Measurements from ENCODE around the gene GFY. TPM values are rescaled to one million over a fixed set of nuclear protein-coding genes. Genes with fewer than 3 reads are reported as not detected.

GFY gene
- total and polyA plus RNA-seq, 2 experiments from 2014 or later: 1.2 TPM; not detected in 1

DNA sequence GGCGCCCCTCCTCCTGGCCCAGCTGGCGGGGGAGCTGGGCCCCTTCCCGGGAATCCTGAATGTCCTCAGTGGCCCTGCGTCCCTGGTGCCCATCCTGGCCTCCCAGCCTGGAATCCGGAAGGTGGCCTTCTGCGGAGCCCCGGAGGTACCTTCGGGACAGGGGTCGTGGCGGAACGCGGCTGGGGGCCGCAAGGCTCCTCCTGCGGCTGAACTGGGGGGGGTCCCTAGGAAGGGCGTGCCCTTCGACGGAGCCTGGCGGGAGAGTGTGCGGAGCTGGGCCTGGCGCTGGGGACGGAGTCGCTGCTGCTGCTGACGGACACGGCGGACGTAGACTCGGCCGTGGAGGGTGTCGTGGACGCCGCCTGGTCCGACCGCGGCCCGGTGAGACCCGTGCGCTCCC lies 36.5 kb downstream of the GFY start (continued):
- TF ChIP-seq, protein P1, sequence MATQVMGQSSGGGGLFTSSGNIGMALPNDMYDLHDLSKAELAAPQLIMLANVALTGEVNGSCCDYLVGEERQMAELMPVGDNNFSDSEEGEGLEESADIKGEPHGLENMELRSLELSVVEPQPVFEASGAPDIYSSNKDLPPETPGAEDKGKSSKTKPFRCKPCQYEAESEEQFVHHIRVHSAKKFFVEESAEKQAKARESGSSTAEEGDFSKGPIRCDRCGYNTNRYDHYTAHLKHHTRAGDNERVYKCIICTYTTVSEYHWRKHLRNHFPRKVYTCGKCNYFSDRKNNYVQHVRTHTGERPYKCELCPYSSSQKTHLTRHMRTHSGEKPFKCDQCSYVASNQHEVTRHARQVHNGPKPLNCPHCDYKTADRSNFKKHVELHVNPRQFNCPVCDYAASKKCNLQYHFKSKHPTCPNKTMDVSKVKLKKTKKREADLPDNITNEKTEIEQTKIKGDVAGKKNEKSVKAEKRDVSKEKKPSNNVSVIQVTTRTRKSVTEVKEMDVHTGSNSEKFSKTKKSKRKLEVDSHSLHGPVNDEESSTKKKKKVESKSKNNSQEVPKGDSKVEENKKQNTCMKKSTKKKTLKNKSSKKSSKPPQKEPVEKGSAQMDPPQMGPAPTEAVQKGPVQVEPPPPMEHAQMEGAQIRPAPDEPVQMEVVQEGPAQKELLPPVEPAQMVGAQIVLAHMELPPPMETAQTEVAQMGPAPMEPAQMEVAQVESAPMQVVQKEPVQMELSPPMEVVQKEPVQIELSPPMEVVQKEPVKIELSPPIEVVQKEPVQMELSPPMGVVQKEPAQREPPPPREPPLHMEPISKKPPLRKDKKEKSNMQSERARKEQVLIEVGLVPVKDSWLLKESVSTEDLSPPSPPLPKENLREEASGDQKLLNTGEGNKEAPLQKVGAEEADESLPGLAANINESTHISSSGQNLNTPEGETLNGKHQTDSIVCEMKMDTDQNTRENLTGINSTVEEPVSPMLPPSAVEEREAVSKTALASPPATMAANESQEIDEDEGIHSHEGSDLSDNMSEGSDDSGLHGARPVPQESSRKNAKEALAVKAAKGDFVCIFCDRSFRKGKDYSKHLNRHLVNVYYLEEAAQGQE (IDR thresholded peaks at IDR 0.05; ENCODE audit: unreplicated experiment): no peak
- no peak for TF ChIP-seq POLR2AphosphoS5 (IDR thresholded peaks at IDR 0.05; ENCODE audit: low read depth)

DNA sequence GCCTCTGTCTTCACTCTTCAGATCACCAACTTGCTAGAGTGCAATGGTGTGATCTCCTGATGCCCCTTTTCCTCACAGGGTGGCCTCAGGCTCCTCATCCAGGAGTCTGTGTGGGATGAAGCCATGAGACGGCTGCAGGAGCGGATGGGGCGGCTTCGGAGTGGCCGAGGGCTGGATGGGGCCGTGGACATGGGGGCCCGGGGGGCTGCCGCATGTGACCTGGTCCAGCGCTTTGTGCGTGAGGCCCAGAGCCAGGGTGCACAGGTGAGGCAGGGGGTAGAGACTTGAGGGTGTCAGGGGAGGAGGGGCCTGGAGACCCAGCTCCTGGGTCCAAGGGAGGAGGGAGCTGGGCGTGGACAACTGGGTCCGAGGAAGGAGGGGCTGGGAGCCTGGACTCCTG lies 37.3 kb downstream of the GFY start:
- DNase-seq (ENCODE audit: low spot score): no peak
- no peak for TF ChIP-seq CREB1 (CRISPR knock-in tag; IDR thresholded peaks at IDR 0.05; ENCODE audit: low read depth)
- no peak for TF ChIP-seq EZH2 (IDR thresholded peaks at IDR 0.05; ENCODE audit: low read depth, unreplicated experiment)
- no peak for TF ChIP-seq NANOG (IDR thresholded peaks at IDR 0.05; ENCODE audit: borderline replicate concordance)
- TF ChIP-seq ZNF331 (CRISPR knock-in tag; IDR thresholded peaks at IDR 0.05; ENCODE audit: low read depth): no peak
- TF ChIP-seq, protein P2, sequence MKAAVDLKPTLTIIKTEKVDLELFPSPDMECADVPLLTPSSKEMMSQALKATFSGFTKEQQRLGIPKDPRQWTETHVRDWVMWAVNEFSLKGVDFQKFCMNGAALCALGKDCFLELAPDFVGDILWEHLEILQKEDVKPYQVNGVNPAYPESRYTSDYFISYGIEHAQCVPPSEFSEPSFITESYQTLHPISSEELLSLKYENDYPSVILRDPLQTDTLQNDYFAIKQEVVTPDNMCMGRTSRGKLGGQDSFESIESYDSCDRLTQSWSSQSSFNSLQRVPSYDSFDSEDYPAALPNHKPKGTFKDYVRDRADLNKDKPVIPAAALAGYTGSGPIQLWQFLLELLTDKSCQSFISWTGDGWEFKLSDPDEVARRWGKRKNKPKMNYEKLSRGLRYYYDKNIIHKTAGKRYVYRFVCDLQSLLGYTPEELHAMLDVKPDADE (IDR thresholded peaks at IDR 0.05): no peak
- TF ChIP-seq STAT1 (IDR thresholded peaks at IDR 0.05; ENCODE audit: unreplicated experiment): no peak
- TF ChIP-seq ZNF114 (CRISPR knock-in tag; IDR thresholded peaks at IDR 0.05): no peak
- TF ChIP-seq, protein P3, sequence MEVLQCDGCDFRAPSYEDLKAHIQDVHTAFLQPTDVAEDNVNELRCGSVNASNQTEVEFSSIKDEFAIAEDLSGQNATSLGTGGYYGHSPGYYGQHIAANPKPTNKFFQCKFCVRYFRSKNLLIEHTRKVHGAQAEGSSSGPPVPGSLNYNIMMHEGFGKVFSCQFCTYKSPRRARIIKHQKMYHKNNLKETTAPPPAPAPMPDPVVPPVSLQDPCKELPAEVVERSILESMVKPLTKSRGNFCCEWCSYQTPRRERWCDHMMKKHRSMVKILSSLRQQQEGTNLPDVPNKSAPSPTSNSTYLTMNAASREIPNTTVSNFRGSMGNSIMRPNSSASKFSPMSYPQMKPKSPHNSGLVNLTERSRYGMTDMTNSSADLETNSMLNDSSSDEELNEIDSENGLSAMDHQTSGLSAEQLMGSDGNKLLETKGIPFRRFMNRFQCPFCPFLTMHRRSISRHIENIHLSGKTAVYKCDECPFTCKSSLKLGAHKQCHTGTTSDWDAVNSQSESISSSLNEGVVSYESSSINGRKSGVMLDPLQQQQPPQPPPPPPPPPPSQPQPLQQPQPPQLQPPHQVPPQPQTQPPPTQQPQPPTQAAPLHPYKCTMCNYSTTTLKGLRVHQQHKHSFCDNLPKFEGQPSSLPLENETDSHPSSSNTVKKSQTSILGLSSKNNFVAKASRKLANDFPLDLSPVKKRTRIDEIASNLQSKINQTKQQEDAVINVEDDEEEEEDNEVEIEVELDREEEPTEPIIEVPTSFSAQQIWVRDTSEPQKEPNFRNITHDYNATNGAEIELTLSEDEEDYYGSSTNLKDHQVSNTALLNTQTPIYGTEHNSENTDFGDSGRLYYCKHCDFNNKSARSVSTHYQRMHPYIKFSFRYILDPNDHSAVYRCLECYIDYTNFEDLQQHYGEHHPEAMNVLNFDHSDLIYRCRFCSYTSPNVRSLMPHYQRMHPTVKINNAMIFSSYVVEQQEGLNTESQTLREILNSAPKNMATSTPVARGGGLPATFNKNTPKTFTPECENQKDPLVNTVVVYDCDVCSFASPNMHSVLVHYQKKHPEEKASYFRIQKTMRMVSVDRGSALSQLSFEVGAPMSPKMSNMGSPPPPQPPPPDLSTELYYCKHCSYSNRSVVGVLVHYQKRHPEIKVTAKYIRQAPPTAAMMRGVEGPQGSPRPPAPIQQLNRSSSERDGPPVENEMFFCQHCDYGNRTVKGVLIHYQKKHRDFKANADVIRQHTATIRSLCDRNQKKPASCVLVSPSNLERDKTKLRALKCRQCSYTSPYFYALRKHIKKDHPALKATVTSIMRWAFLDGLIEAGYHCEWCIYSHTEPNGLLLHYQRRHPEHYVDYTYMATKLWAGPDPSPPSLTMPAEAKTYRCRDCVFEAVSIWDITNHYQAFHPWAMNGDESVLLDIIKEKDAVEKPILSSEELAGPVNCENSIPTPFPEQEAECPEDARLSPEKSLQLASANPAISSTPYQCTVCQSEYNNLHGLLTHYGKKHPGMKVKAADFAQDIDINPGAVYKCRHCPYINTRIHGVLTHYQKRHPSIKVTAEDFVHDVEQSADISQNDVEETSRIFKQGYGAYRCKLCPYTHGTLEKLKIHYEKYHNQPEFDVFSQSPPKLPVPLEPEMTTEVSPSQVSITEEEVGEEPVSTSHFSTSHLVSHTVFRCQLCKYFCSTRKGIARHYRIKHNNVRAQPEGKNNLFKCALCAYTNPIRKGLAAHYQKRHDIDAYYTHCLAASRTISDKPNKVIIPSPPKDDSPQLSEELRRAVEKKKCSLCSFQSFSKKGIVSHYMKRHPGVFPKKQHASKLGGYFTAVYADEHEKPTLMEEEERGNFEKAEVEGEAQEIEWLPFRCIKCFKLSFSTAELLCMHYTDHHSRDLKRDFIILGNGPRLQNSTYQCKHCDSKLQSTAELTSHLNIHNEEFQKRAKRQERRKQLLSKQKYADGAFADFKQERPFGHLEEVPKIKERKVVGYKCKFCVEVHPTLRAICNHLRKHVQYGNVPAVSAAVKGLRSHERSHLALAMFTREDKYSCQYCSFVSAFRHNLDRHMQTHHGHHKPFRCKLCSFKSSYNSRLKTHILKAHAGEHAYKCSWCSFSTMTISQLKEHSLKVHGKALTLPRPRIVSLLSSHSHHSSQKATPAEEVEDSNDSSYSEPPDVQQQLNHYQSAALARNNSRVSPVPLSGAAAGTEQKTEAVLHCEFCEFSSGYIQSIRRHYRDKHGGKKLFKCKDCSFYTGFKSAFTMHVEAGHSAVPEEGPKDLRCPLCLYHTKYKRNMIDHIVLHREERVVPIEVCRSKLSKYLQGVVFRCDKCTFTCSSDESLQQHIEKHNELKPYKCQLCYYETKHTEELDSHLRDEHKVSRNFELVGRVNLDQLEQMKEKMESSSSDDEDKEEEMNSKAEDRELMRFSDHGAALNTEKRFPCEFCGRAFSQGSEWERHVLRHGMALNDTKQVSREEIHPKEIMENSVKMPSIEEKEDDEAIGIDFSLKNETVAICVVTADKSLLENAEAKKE (CRISPR knock-in tag; IDR thresholded peaks at IDR 0.05): no peak
- TF ChIP-seq, protein P4, sequence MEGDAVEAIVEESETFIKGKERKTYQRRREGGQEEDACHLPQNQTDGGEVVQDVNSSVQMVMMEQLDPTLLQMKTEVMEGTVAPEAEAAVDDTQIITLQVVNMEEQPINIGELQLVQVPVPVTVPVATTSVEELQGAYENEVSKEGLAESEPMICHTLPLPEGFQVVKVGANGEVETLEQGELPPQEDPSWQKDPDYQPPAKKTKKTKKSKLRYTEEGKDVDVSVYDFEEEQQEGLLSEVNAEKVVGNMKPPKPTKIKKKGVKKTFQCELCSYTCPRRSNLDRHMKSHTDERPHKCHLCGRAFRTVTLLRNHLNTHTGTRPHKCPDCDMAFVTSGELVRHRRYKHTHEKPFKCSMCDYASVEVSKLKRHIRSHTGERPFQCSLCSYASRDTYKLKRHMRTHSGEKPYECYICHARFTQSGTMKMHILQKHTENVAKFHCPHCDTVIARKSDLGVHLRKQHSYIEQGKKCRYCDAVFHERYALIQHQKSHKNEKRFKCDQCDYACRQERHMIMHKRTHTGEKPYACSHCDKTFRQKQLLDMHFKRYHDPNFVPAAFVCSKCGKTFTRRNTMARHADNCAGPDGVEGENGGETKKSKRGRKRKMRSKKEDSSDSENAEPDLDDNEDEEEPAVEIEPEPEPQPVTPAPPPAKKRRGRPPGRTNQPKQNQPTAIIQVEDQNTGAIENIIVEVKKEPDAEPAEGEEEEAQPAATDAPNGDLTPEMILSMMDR (conservative IDR thresholded peaks at IDR 0.05; ENCODE audit: low read depth in 2 of 2): no peak
- no peak for TF ChIP-seq EZH2phosphoT487 (IDR thresholded peaks at IDR 0.05; ENCODE audit: unreplicated experiment)
- TF ChIP-seq JUNB (IDR thresholded peaks at IDR 0.05; ENCODE audit: unreplicated experiment): no peak
- no peak for TF ChIP-seq POLR2AphosphoS5 (IDR thresholded peaks at IDR 0.05; ENCODE audit: low read depth)

More for the DNA sequence above, 37.3 kb downstream of the GFY start:
- no peaks in the 10 kb centered on the region for H3K36me3 ChIP-seq (ENCODE audit: insufficient read depth)
- 0 out of 2 replicates have a peak, but pooled peaks cover 2% of the 10 kb centered on the region for H3F3A ChIP-seq (replicated peaks; ENCODE audit: low read depth)
- ATAC-seq: no peak
- no peaks in the 10 kb centered on the region for H3K79me2 ChIP-seq (replicated peaks; ENCODE audit: insufficient read depth)
- no peak overlapping the region for H3K4me2 ChIP-seq
- no peaks in the 10 kb centered on the region for H3K27me3 ChIP-seq (ENCODE audit: insufficient read depth)
- no peak overlapping the region for H2AFZ ChIP-seq
- no peaks in the 10 kb centered on the region for H3K9me3 Mint-ChIP-seq
- H3K4me1 ChIP-seq (ENCODE audit: insufficient read depth): no peaks in the 10 kb centered on the region; the same call in 1 of the 2 replicates
- H3K9me2 ChIP-seq (ENCODE audit: insufficient read depth): no peaks in the 10 kb centered on the region
- H3K27me3 Mint-ChIP-seq (ENCODE audit: insufficient read depth, low read depth, poor library complexity): peaks cover 11% of the 10 kb centered on the region
- H3K27ac ChIP-seq (ENCODE audit: low read depth): no peak overlapping the region
- H4K20me1 ChIP-seq (replicated peaks; ENCODE audit: insufficient read depth): no peaks in the 10 kb centered on the region; the same call in 1 of the 2 replicates
- no peak overlapping the region for H3K27ac Mint-ChIP-seq
- peaks cover 32% of the 10 kb centered on the region for H3K36me3 Mint-ChIP-seq (ENCODE audit: low read depth)
- no peak overlapping the region for H3K4me3 Mint-ChIP-seq
- no peak overlapping the region for H3K4me3 ChIP-seq
- H3K4me1 Mint-ChIP-seq: no peaks in the 10 kb centered on the region
